ENCODE data around the gene BLVRB. TPM values are rescaled to one million over a fixed set of nuclear protein-coding genes. Genes with fewer than 3 reads are reported as not detected.
"Not testable (repeated sequence)": the region's sequence is repeated elsewhere in the genome, so short reads cannot be mapped to it uniquely, and the experiment has no call there.

The BLVRB gene
- total RNA-seq, 1 donor from 2014 or later, result 132 TPM

- H3K27me3 ChIP-seq, result no peaks in the 10 kb centered on the region
- TF ChIP-seq, protein P1, sequence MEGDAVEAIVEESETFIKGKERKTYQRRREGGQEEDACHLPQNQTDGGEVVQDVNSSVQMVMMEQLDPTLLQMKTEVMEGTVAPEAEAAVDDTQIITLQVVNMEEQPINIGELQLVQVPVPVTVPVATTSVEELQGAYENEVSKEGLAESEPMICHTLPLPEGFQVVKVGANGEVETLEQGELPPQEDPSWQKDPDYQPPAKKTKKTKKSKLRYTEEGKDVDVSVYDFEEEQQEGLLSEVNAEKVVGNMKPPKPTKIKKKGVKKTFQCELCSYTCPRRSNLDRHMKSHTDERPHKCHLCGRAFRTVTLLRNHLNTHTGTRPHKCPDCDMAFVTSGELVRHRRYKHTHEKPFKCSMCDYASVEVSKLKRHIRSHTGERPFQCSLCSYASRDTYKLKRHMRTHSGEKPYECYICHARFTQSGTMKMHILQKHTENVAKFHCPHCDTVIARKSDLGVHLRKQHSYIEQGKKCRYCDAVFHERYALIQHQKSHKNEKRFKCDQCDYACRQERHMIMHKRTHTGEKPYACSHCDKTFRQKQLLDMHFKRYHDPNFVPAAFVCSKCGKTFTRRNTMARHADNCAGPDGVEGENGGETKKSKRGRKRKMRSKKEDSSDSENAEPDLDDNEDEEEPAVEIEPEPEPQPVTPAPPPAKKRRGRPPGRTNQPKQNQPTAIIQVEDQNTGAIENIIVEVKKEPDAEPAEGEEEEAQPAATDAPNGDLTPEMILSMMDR (IDR thresholded peaks at IDR 0.05), result no peak
- DNase-seq, result peak; percentile 96
- H3K4me3 ChIP-seq, result peak overlapping the region; percentile 57
- H3K36me3 ChIP-seq, result no peaks in the 10 kb centered on the region
- intact Hi-C loops (cut with DNase I), result no loop called here
- ATAC-seq, result peak; percentile 99
- peaks cover 21% of the 10 kb centered on the region for H3K4me1 ChIP-seq
- H3K27ac ChIP-seq, result peak overlapping the region; percentile 95
- no peaks in the 10 kb centered on the region for H3K9me3 ChIP-seq
Measured at GRCh38 chr19:40433391-40434216, 31.9 kb downstream of the BLVRB start.

- intact Hi-C loops (cut with DNase I); ATAC-seq; H3K9me3 ChIP-seq; H3K36me3 ChIP-seq; H3K27me3 ChIP-seq; DNase-seq: not testable (repeated sequence)
- Histone ChIP-seq H3K4me1 (peaks cover 21% of the 10 kb centered on the region), H3K27ac (peak overlapping the region; percentile 95), H3K4me3 (peak overlapping the region; percentile 57)
Measured at GRCh38 chr19:40432760-40433159, 32.8 kb downstream of the BLVRB start.

- intact Hi-C loops (cut with DNase I), result no loop called here
- Histone ChIP-seq H3K36me3 (no peaks in the 10 kb centered on the region), H3K9me3 (no peaks in the 10 kb centered on the region), H3K27me3 (no peaks in the 10 kb centered on the region), H3K27ac (peak overlapping the region; percentile 95), H3K4me1 (peaks cover 21% of the 10 kb centered on the region), H3K4me3 (no peak overlapping the region)
- TF ChIP-seq, protein P1 (IDR thresholded peaks at IDR 0.05), result no peak
- DNase-seq (no peak), ATAC-seq (no peak)
Measured at GRCh38 chr19:40431698-40432097, 33.8 kb downstream of the BLVRB start.

- intact Hi-C loops (cut with DNase I); H3K27me3 ChIP-seq; H3K27ac ChIP-seq; H3K9me3 ChIP-seq; H3K36me3 ChIP-seq; DNase-seq; ATAC-seq; H3K4me3 ChIP-seq: not testable (repeated sequence)
- peaks cover 25% of the 10 kb centered on the region for H3K4me1 ChIP-seq
Measured at GRCh38 chr19:40430242-40430641, 35.3 kb downstream of the BLVRB start.

- intact Hi-C loops (cut with DNase I); H3K9me3 ChIP-seq; H3K4me3 ChIP-seq; H3K27me3 ChIP-seq; DNase-seq; H3K36me3 ChIP-seq; H3K27ac ChIP-seq; ATAC-seq: not testable (repeated sequence)
- peaks cover 30% of the 10 kb centered on the region for H3K4me1 ChIP-seq
Measured at GRCh38 chr19:40428197-40428596, 37.3 kb downstream of the BLVRB start.

- intact Hi-C loops (cut with DNase I), result no loop called here
- peak within 1 kb of the TSS; percentile 60 for H3K4me3 ChIP-seq
- H3K9me3 ChIP-seq, result no peaks in the 10 kb centered on the region
- peak; percentile 93 for ATAC-seq
- peak within 1 kb of the TSS; percentile 98 for H3K27ac ChIP-seq
- peaks cover 36% of the 10 kb centered on the region for H3K4me1 ChIP-seq
- H3K27me3 ChIP-seq, result no peaks in the 10 kb centered on the region
- peak; percentile 100 for DNase-seq
- TF ChIP-seq, protein P1 (IDR thresholded peaks at IDR 0.05), result peak; percentile 75
- H3K36me3 ChIP-seq, result peaks cover 13% of the 10 kb centered on the region
Measured at GRCh38 chr19:40425450-40426287, 39.9 kb downstream of the BLVRB start, which contains the start of gene SERTAD1. TSS of gene SERTAD1 (minus strand) at chr19:40425992. CDS start at chr19:40423546, 2,446 bp downstream.
